Left lobe of liver (tissue), 2 donors: ENCODE results near the gene SV2A. TPM values are rescaled to one million over a fixed set of nuclear protein-coding genes. Genes with fewer than 3 reads are reported as not detected.

ENCODE experiments used
- ATAC-seq: fragments of 200-7000 bp; cut with Tn5 transposase; one replicate; pipeline ENCODE4 v1.9.1; 2020; ENCODE audit warnings: mild to moderate bottlenecking, moderate library complexity
- DNase-seq: peaks from one replicate; pipeline ENCODE4 v3.0.0-alpha.2; 2020; ENCODE audit warnings: low spot score
- total RNA-seq: library from RNA; stranded (reverse); gene quantifications from one replicate; pipeline ENCODE4 v1.2.1, GENCODE V29; 2021
- donor health status: DM: no; HTN: no; CAD: no; lungs with moderate emphysema.
- donor health status: DM: no; HTN: yes; CAD: no.

The SV2A gene
- total RNA-seq, 1 donor from 2014 or later: 0.45 TPM

DNA sequence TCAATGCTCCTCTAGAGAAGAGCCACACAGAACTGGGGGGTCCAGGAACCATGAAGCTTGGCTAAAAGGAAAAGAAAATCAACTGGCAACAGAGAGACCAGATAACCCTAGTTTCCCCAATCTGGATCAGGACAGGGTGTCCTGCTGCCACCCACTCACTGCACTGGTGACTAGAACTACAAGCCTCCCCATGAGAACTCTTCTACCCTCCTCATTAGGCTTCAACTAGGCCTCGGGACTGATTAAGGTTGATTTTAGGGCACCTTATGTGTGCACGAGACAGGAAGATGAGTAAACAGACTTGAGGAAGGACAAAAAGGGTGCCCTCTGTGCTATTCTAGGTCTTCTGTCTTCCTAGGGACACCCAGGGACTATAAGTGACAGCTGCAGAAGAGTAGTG, 12.2 kb upstream of the SV2A start:
- ATAC-seq: no peak
- DNase-seq: no peak

DNA sequence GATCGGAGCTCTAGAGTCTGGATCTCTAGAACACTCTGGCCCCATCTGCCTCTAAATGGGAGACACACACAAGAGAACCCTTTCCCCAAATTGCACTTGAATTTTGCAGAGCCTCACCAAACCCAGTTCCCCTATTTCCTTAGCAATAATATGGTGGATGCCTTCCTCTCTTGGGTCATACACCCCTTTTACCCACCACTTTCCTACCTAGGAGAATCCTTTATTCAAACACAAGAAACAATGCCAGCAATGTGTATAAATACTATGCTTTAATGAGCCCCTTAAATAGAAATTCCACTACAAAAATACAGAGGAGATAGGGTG, 10.7 kb upstream of the SV2A start:
- DNase-seq (no peak), ATAC-seq (no peak)

DNA sequence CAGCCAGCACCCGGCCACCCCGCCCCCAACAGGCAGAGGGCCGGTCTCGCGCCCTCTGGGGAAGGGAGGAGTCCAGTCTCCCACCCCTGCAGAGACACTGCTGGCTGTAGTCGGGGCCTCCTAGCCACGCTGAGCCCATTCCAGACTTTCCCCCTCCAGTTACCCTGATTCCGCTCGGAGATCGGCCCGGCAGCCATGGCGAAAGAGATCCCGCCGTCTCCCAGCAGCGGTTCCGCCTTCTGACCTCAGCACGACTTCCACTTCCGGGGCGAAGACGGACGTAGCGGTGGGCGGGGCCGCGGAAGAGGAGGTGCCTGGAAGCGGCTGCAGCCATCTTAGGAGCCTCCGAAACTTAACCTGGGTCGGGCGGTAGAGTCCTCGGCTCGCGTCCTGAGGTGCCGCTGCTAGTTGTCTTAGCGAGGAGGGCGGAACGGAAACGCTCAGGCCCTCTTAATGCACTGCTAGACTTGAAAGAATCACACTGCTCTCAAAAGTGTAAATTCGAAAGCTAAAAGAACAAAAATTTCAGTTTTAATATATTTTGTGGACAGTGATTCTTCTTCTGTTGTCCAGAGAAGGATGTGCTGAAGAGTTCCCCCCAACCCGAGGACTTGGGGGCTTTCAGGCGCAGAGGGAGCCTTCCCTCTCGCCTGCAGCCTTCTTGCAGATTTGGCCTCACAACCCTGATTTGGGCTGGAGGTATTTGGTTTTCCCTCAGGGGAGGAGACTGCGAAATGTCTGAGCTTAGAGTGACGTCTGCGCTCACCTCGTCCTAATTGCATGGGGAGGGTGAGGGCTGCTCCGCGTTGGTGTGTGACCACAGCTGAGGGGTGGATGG, 10.1 kb upstream of the SV2A start, which contains the start of gene SF3B4:
TSS of gene SF3B4 (minus strand) at position 241 of the 838 bp plus-strand sequence. CDS start at position 197, 44 bp downstream.
- ATAC-seq (peak; percentile 99), DNase-seq (peak; percentile 97)

DNA sequence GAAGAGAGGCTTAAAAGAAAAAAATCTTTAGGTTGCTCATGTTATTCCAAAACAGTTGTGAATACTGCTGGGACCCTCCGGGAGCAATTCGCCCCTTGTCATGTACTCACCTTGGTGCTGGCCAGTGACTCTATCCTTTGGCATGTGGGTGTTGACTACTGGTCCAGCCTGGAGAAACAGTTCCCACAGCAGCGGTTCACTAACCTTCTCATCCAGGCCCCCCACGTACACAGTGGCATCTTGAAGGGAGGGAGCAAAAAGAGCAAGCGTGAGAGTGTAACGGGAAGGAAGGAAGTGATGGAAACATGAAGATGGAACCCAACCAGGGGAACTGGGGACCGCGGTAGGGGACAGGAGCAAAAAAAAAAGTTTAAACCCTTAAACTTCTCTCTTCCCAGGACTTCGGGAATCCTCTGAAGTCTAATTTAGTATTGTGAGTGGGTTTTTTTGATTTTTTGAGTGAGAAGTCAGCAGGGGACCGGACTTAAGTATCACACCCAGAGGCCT, 9.5 kb upstream of the SV2A start:
- no peak for ATAC-seq
- no peak for DNase-seq

DNA sequence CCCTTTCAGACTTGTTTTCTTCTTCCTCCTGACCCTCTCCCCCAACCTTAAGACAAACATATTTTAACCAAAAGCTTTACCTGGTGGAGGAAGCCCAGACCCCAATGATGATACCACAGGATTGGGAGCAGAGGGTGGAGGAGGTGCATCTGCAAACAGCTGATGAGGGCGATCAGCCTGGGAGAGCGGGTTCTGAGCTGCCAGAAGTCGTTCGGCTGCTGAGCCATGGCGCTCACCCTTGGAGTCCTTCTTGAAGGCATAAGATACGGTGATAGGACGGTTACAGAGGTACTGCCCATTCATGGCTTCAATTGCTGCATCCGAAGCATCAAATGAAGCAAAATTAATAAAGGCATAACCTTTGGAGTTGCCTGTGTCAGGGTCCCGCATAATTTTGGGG, 8.7 kb upstream of the SV2A start:
- no peak for DNase-seq
- ATAC-seq: no peak

DNA sequence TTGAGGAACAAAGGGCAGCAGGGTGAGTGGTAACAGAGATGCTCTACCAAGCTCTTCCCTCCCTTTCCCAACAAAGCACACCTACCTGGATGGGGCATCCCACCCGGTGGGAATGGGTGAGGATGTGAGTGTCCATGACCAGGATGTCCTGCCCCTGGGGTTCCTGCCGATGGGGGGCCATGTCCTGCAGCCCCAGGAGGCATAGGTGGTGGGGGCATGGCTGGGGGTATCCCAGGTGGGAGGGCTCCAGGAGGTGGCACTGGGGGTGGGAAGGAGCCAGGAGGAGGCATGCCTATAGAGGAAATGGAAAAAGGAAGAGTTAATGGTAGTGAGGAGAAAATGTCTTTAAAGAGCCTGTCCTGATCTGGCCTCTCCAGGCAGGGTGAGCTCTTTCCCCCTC, 8.1 kb upstream of the SV2A start:
- ATAC-seq (no peak), DNase-seq (no peak)

DNA sequence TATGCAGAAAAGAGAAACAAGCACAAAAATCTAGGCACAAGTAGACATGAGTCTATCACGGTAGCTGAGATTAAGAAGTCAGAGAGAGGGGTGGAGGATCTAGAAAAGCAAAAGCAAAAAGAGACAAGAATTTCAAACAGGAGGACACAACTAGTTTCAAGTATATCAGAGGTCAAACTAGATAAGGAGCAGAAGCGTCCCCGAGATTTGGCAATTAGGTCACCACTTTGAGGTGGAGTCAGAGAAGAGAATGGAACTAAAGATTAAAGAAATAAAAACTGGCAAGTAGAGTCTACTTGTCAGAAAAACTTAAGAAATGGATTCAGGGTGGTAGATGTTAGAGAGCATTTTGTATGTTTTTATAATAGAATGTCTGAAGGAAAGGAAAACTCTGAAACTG, 7.7 kb upstream of the SV2A start:
- no peak for ATAC-seq
- DNase-seq: no peak

DNA sequence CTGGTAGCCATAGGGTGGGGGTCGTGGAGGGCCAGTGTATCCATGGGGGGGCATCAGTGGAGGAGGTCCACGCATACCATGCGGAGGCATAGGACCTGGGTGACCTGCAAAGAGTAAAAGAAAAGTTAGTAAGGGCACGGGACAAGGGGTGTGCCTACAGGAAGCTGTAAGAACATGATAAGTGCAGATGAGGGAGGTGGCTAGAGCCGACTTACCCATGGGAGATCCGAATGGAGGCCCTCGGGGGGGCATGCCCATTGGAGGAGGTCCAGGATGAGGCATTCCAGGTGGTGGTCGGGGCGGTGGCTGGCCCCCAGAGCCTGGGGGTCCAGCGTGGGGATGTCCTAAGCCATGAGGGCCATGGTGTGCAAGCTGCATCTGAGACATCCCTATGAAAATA, 6.0 kb upstream of the SV2A start:
- DNase-seq (no peak), ATAC-seq (no peak)

DNA sequence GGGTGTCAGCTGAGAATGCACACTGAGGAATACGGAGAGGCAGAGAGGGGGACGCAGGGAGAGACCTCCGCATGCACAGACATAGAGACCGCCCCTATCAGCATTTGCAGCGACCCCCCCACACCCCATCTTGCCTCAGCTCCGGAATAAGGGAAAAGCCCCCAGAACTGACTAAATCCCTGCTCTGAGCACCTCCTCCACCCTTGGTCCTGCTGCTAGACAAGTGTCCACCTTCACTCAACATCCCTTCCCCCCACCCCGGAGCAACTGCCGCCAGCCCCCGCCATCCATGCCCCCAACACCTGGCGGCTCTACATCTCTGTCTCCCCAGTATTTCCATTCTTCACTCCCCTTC, 769 bp downstream of the SV2A start:
- DNase-seq (no peak), ATAC-seq (no peak)

DNA sequence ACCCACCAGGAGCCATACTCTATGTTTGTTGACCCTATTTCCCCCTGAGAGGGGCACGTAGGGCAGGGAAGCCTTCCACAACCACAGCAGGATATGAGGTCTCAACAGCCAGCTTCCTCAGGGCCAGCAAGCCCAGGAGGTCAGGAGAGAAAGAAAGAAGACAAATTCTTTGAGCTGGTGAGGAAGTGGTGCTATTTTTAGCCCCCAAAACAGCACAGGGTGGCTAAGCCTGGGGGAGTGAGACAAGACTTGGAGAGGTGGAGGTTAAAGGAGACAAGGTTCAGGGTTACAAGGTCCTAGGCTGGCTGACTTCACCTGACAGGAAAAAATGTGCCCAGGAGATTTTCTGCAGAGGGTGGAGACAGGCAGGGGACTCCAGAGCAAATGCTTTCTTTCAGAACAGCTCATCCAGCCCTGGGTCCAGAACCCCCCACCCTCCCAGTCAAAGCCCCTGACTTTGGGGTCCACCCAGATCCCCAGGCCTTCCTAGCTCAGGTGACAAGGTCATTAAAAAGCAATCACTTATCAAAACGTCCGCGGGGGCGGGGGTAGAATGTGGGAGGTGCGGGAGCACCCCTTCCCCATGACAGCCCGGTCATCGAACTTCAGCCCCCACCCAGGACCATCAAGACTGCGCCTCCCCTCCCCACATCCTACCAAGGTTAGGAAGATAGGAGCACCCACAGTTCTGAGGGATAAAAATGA, 1.3 kb downstream of the SV2A start:
- DNase-seq (no peak), ATAC-seq (no peak)

DNA sequence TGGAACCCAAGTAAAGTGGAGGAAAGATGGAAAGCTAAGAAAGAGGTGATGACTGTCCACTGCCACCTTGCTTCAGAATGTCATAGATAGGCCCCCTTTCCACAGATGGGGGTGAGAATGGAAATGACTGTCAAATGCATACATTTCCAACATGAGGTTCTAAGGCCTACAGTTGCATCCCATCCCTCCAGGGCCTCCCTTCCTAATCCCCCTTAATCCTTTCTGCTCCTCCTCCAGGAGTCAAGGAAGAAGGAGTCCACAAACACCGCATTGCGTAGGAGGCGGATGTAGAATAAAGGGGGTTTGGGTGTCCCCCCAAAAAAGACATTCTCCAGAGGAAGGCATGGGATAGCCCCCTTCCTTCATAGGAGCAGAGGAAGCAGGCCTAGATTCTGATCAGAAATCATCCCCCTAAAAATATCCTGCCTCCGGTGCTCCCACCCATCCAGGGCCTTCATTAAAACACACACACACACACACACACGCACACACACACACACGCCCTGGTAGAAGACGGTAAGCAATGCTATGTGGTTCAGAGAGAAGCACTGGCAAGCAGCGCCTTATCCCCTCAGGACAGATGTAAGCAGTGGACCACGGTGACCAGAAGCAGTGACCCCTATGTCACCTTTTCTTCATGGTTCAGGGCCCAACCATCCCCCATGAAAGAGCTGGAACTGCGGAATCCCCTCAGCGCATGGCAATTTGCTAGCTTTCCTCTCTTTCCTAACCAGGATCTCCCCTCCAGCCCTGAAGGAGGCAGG, 2.0 kb downstream of the SV2A start:
- ATAC-seq (no peak), DNase-seq (no peak)

DNA sequence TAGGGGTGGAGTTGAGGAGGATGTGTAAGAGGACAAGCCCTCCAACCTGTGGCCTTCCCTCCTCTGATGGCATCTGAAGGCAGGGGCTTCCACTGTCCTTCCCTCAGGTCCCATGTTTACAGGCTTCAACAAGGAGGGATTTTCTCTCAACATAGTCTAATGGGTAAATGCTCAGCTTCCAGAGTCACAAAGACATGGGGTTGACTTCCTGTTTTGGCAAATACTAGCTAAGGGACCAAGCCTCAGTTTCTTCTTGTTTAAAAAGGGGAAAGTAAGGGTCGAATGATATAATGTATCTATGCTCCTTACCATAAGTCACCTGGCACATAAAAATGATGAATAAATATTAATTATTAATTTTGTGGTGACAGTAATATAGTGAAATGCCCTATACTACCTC, 3.1 kb downstream of the SV2A start:
- DNase-seq (no peak), ATAC-seq (no peak)

DNA sequence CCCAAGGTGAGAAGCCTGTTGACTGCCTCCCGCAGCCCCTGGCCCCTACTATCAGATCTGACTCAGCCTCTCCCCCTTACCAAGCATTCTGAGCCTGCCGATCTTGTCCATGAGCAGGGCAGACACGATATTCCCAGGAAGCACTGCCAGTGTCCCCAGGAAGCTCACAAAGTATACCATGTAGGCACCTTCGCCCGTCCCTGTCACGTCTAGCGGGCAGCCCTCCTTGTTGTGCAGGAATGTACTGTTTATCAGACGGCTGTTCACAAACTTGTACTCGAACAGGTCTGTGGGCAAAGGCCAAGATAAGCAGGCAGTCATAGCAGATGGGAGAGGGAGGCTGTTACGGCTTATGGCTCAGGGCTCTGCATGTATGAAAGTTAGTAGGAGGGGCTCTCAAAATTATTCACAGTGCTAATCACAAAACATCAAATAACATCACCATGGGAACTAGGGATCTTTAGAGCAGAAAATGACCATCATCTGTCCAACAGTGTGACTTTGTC, 11.0 kb downstream of the SV2A start:
- no peak for ATAC-seq
- no peak for DNase-seq

DNA sequence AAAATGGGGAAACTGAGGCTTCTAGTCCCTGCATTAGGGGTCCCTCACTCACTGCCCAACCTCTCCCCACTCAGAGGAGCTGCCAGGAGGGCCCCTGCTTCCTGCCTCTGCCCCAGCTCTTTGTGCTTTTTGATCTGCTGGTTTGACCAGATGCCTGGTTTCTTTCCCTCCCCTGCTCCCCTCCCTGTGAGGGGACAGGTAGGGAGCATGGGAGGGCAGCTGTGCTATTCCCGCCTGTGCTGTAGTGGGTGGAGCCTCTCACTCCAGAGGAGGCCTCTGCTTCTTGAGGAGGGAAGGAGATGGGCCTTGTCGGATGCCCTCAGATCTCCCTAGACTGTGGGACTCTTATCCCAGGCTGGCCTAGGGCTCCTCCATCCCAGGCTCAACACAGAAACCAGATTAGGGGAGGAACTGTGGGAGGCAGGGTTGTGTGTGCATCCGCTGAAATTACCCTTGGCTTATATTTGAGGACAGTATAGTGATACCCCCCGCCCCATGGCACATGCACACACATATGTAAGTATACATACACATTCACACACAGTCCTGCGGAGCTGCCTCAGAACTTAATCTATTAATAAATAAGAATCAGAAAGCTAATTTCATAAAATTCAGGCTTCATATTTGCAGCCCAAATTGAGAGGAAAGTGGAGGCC, 13.7 kb downstream of the SV2A start:
- no peak for DNase-seq
- no peak for ATAC-seq

DNA sequence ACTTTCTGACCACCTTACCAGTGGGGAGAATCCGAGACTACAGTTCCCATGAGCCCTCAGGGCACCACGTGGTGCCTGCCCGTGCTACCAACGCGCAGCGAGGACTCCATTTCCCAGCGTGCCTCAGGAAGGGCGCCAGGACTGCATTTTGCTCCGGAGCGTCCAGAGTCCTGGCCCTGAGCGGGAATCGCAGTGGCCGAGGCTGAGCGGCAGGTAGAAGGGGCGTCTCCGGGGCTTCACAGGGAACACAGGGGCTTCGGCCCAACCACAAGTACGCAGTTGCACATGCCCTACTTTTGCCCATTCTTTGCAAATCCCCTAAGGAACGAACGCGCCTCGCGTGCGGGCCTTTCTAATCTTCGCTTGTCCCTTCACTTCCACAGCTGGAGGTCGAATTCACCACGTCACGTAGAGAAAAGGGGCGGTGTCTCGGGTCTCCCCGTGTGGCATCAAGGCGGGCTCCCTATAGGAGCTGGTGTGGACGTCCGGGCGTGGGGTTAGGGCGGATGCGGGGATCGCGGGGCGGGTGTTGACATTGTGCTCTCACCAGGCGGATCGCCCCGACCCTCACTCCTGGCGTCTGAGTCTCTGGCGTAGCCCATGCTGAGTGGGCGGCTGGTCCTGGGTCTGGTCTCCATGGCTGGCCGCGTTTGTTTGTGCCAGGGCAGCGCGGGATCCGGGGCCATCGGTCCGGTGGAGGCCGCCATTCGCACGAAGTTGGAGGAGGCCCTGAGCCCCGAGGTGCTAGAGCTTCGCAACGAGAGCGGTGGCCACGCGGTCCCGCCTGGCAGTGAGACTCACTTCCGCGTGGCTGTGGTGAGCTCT, 18.0 kb downstream of the SV2A start, which contains the start of gene BOLA1:
TSS of gene BOLA1 (plus strand) at position 109 of the 825 bp plus-strand sequence. CDS start at position 601, 492 bp downstream.
- ATAC-seq (peak; percentile 99), DNase-seq (peak; percentile 95)

DNA sequence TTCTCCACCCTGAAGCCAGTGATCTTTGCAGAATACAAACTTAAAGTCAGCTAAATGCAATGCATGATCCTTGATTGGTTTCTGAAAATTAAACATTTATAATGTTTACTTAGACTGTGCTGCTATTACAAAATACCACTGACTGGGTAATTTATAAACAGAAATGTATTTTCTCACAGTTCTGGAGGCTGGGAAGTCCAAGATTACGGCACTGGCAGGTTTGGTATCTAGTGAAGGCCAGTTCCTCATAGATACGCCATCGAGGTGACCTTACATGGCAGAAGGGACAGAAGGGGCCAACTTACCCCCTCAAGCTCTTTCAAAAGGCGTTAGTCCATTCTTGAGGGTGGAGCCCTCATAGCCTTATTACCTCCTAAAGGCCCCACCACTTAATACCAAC, 21.1 kb downstream of the SV2A start:
- DNase-seq (no peak), ATAC-seq (no peak)

DNA sequence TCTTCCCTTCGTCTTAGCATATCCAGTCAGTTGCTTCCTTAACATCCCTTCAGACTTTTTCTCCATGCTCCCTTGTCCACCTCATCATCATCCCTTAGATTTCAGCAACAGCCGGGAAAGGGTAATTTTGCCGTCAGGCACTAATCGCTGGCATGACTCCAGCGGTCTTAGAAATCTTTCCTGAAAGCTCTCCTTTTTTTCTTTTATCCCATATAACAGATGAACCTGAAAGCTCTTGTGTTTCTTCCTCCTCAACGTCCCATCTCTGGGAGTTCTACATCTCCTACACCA, 28.7 kb downstream of the SV2A start:
- ATAC-seq (no peak), DNase-seq (peak; percentile 48)

DNA sequence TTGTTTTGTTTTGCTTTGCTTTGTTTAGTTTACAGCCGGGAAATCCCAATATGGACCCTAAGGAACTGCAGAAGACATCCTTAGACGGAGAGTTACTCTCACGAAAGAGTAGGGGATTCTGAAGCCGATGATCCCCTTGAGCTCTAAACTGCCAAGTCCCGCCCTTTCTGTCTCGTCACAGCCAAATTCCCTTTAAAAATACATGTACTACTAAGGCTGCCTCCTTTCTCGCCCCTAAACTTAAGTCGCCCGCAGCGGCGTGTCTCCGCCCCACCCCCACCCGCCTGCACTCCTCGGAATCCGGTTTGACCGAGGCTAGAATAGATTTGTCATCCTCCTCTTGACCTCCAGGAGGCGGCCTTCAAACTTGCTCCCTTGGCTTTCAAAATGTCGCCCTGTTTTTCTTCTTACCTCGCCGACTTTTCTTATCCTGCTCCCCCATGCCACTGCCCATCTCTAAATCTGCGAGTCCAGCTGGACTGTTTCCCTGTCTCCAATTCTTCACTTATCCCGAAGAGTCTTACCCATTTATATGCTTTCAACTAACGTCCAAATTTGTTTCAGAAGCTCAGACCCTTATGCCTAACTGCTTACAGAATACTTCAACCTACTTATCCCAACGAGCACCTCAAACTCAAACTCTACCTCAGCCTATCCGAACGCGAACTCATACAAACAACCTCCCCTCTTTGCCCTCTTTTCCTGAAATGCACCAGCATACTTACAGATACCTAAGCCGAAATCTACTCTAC, 29.2 kb downstream of the SV2A start:
- DNase-seq (peak; percentile 76), ATAC-seq (peak; percentile 46)
